Left lung (tissue), 10 donors: ENCODE measurements around the gene PDPN. TPM values are rescaled to one million over a fixed set of nuclear protein-coding genes. Genes with fewer than 3 reads are reported as not detected.

Experiments
- ATAC-seq: fragments of 200-7000 bp; cut with Tn5 transposase; one replicate; pipeline ENCODE4 v1.9.1; 2020; ENCODE audit warnings: moderate library complexity
- DNase-seq, 4 donors: peaks; one replicate each; pipeline ENCODE4 v3.0.0-alpha.2; 2013 to 2020
- H3K27ac ChIP-seq, 2 donors: fragments of 200-600 bp; sonication (generic) in 1 of 2; one replicate each; pipeline versions ENCODE4 v1.5.0 to v1.8.0; 2020 to 2021
- H3K27me3 ChIP-seq, 2 donors: fragments of 200-600 bp; sonication (generic) in 1 of 2; one replicate each; pipeline versions ENCODE4 v1.5.0 to v1.8.0; 2020 to 2021
- H3K36me3 ChIP-seq, 2 donors: fragments of 200-600 bp; sonication (generic) in 1 of 2; one replicate each; pipeline versions ENCODE4 v1.5.0 to v1.8.0; 2020 to 2021
- H3K4me1 ChIP-seq, 2 donors: fragments of 200-600 bp; one replicate each; pipeline ENCODE4 v1.8.0; 2021
- H3K4me3 ChIP-seq, 2 donors: fragments of 200-600 bp; sonication (generic) in 1 of 2; one replicate each; pipeline versions ENCODE4 v1.5.0 to v1.8.0; 2020 to 2021; ENCODE audit warnings: mild to moderate bottlenecking in 1 of 2
- H3K9me3 ChIP-seq, 2 donors: fragments of 200-600 bp; sonication (generic) in 1 of 2; one replicate each; pipeline versions ENCODE4 v1.5.0 to v1.8.0; 2020 to 2021
- intact Hi-C, 2 donors: fragments of 100-400 bp; cut with DNase I; formaldehyde crosslinking; loops; one replicate each; pipeline versions ENCODE4 v1.11.2 to v1.14.2; 2022
- polyA plus RNA-seq, 6 donors: library from polyadenylated mRNA; unstranded; fragments of 120-200 nt; gene quantifications; one replicate each; pipeline ENCODE4 v1.2.1, GENCODE V29; 2013; ENCODE audit not compliant: insufficient read length in 6 of 6
- total RNA-seq, 2 donors: library from RNA; stranded (reverse); fragmentation: NEBNext Ultra II Directional; extraction: Animal tissue kit (Norgen Biotek cat#: 25700); gene quantifications; one replicate each; pipeline ENCODE4 v1.2.1, GENCODE V29; 2021
- TF ChIP-seq, protein P1 (sequence below), 2 donors: fragments of 200-600 bp; sonication (generic) in 1 of 2; IDR thresholded peaks; one replicate each; pipeline versions ENCODE4 v1.5.0 to v1.8.0; 2021; ENCODE audit warnings: antibody characterized with exemption in 2 of 2
- donor health status: DM: no; HTN: yes; CAD: no.
- donor health status: DM: no; HTN: no; CAD: no.

The PDPN gene
- total and polyA plus RNA-seq, 8 donors: 23.6 to 57.6 (median 46.3) TPM

- no peaks in the 10 kb centered on the region for H3K4me1 ChIP-seq
- H3K4me3 ChIP-seq: no peak overlapping the region
- H3K27ac ChIP-seq: no peak overlapping the region
- intact Hi-C loops: no loop called here
- H3K27me3 ChIP-seq: peaks cover 0 to 13% of the 10 kb centered on the region in 2 donors
- DNase-seq (no peak), ATAC-seq (peak; percentile 44)
- TF ChIP-seq, protein P1, sequence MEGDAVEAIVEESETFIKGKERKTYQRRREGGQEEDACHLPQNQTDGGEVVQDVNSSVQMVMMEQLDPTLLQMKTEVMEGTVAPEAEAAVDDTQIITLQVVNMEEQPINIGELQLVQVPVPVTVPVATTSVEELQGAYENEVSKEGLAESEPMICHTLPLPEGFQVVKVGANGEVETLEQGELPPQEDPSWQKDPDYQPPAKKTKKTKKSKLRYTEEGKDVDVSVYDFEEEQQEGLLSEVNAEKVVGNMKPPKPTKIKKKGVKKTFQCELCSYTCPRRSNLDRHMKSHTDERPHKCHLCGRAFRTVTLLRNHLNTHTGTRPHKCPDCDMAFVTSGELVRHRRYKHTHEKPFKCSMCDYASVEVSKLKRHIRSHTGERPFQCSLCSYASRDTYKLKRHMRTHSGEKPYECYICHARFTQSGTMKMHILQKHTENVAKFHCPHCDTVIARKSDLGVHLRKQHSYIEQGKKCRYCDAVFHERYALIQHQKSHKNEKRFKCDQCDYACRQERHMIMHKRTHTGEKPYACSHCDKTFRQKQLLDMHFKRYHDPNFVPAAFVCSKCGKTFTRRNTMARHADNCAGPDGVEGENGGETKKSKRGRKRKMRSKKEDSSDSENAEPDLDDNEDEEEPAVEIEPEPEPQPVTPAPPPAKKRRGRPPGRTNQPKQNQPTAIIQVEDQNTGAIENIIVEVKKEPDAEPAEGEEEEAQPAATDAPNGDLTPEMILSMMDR (IDR thresholded peaks at IDR 0.05): peak; percentile 25 to 28
- no peaks in the 10 kb centered on the region for H3K36me3 ChIP-seq
- H3K9me3 ChIP-seq: no peaks in the 10 kb centered on the region
Measured at GRCh38 chr1:13570924-13571323, 12.7 kb upstream of the PDPN start.

DNA sequence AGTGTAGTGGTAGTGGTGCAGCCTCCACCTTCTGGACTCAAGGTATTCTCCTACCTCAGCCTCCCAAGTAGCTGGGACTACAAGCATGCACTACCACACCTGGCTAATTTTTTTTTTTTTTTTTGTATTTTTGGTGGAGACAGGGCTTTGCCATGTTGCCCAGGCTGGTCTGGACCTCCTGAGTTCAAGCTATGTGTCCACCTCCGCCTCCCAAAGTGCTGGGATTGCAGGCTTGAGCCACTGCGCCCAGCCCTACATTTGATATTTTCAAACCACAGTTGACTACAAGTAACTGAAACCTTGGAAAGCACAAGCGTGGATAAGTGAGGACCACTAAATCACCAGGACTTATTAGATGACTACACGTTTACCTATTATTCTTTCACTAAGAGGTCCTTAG is 10.0 kb upstream of the PDPN start:
- H3K9me3 ChIP-seq: no peaks in the 10 kb centered on the region
- no peaks in the 10 kb centered on the region for H3K36me3 ChIP-seq
- TF ChIP-seq, protein P1 (IDR thresholded peaks at IDR 0.05): no peak

GRCh38 chr1:13576926-13577325 is 6.7 kb upstream of the PDPN start:
- Histone ChIP-seq H3K9me3 (no peaks in the 10 kb centered on the region), H3K4me1 (no peaks in the 10 kb centered on the region), H3K36me3 (no peaks in the 10 kb centered on the region), H3K4me3 (no peak overlapping the region), H3K27me3 (peaks cover 0 to 53% of the 10 kb centered on the region in 2 donors), H3K27ac (no peak overlapping the region)
- no peak for DNase-seq
- ATAC-seq: no peak
- TF ChIP-seq, protein P1 (IDR thresholded peaks at IDR 0.05): no peak
- intact Hi-C loops: no loop called here

More for the DNA sequence above, 10.0 kb upstream of the PDPN start:
- no peak overlapping the region for H3K27ac ChIP-seq
- ATAC-seq: no peak
- H3K4me1 ChIP-seq: no peaks in the 10 kb centered on the region
- DNase-seq: no peak
- intact Hi-C loops: no loop called here
- H3K27me3 ChIP-seq: peaks cover 0 to 38% of the 10 kb centered on the region in 2 donors
- H3K4me3 ChIP-seq: no peak overlapping the region

DNA sequence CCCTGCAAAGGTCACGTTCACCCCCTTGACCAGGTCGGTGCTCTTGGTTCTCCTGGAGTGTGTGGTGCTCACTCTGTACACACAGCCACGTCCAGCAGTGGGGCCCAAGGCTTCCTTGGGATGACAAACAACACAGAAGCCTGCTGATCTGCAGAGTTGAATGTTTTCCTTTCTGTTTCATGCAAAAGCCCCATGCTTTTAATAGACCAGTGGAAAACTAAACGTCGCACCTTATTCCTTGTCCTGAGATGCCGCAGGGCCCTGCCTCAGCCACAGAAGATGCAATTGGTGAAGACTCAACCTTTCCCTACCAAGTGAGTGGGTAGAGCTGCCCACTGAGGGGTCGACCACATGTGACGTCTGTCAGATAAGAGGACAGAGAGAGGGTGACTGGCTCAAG is 5.8 kb upstream of the PDPN start:
- H3K4me3 ChIP-seq: no peak overlapping the region
- intact Hi-C loops: no loop called here
- H3K27ac ChIP-seq: no peak overlapping the region
- H3K9me3 ChIP-seq: no peaks in the 10 kb centered on the region
- ATAC-seq: no peak
- H3K36me3 ChIP-seq: no peaks in the 10 kb centered on the region
- H3K27me3 ChIP-seq: peaks cover 3 to 62% of the 10 kb centered on the region in 2 donors
- TF ChIP-seq, protein P1 (IDR thresholded peaks at IDR 0.05): no peak
- no peaks in the 10 kb centered on the region for H3K4me1 ChIP-seq
- DNase-seq: no peak

GRCh38 chr1:13581446-13581845 is 2.2 kb upstream of the PDPN start:
- Histone ChIP-seq H3K9me3 (no peaks in the 10 kb centered on the region), H3K27me3 (peaks cover 8 to 86% of the 10 kb centered on the region in 2 donors), H3K36me3 (no peaks in the 10 kb centered on the region), H3K27ac (no peak overlapping the region), H3K4me3 (no peak overlapping the region), H3K4me1 (no peaks in the 10 kb centered on the region)
- ATAC-seq (no peak), DNase-seq (no peak)
- TF ChIP-seq, protein P1 (IDR thresholded peaks at IDR 0.05): no peak
- intact Hi-C loops: no loop called here
